ENCODE data around the gene MAST3. TPM values are rescaled to one million over a fixed set of nuclear protein-coding genes. Genes with fewer than 3 reads are reported as not detected.
"Not testable (repeated sequence)": the region's sequence is repeated elsewhere in the genome, so short reads cannot be mapped to it uniquely, and the experiment has no call there.

The MAST3 gene
- total RNA-seq, 1 donor from 2014 or later = 16.6 TPM

GRCh38 chr19:18102916-18103542, 5.5 kb downstream of the MAST3 start:
- DNase-seq = no peak
- TF ChIP-seq CTCF (IDR thresholded peaks at IDR 0.05; ENCODE audit: partially characterized antibody, unreplicated experiment) = no peak
- H3K27ac Mint-ChIP-seq (ENCODE audit: unreplicated experiment) = no peak overlapping the region
- H3K9me3 Mint-ChIP-seq (ENCODE audit: unreplicated experiment) = peaks cover 5% of the 10 kb centered on the region
- no peaks in the 10 kb centered on the region for H3K36me3 Mint-ChIP-seq (ENCODE audit: unreplicated experiment)
- H3K27me3 Mint-ChIP-seq (ENCODE audit: unreplicated experiment) = peaks cover 4% of the 10 kb centered on the region
- H3K4me1 Mint-ChIP-seq (ENCODE audit: low read depth, unreplicated experiment) = peaks cover 2% of the 10 kb centered on the region
- H3K4me3 Mint-ChIP-seq (ENCODE audit: unreplicated experiment) = no peak overlapping the region

GRCh38 chr19:18104793-18105131, 7.2 kb downstream of the MAST3 start:
- DNase-seq = no peak
- H3K4me3 Mint-ChIP-seq (ENCODE audit: unreplicated experiment) = peak overlapping the region; percentile 65
- no peaks in the 10 kb centered on the region for H3K36me3 Mint-ChIP-seq (ENCODE audit: unreplicated experiment)
- H3K27ac Mint-ChIP-seq (ENCODE audit: unreplicated experiment) = peak overlapping the region; percentile 64
- peaks cover 7% of the 10 kb centered on the region for H3K9me3 Mint-ChIP-seq (ENCODE audit: unreplicated experiment)
- peaks cover 7% of the 10 kb centered on the region for H3K4me1 Mint-ChIP-seq (ENCODE audit: low read depth, unreplicated experiment)
- no peak for TF ChIP-seq CTCF (IDR thresholded peaks at IDR 0.05; ENCODE audit: partially characterized antibody, unreplicated experiment)
- H3K27me3 Mint-ChIP-seq (ENCODE audit: unreplicated experiment) = peaks cover 5% of the 10 kb centered on the region

GRCh38 chr19:18105259-18105658, 7.7 kb downstream of the MAST3 start:
- H3K4me1 Mint-ChIP-seq (ENCODE audit: low read depth, unreplicated experiment); H3K36me3 Mint-ChIP-seq (ENCODE audit: unreplicated experiment); DNase-seq; H3K9me3 Mint-ChIP-seq (ENCODE audit: unreplicated experiment); H3K27me3 Mint-ChIP-seq (ENCODE audit: unreplicated experiment); H3K27ac Mint-ChIP-seq (ENCODE audit: unreplicated experiment); H3K4me3 Mint-ChIP-seq (ENCODE audit: unreplicated experiment): not testable (repeated sequence)

- H3K9me3 Mint-ChIP-seq (ENCODE audit: unreplicated experiment) = peaks cover 8% of the 10 kb centered on the region
- no peak for TF ChIP-seq CTCF (IDR thresholded peaks at IDR 0.05; ENCODE audit: partially characterized antibody, unreplicated experiment)
- H3K4me1 Mint-ChIP-seq (ENCODE audit: low read depth, unreplicated experiment) = peaks cover 6% of the 10 kb centered on the region
- H3K36me3 Mint-ChIP-seq (ENCODE audit: unreplicated experiment) = no peaks in the 10 kb centered on the region
- peak overlapping the region; percentile 57 for H3K4me3 Mint-ChIP-seq (ENCODE audit: unreplicated experiment)
- H3K27ac Mint-ChIP-seq (ENCODE audit: unreplicated experiment) = no peak overlapping the region
- DNase-seq = no peak
- H3K27me3 Mint-ChIP-seq (ENCODE audit: unreplicated experiment) = peaks cover 5% of the 10 kb centered on the region
These were observed 9.7 kb downstream of the MAST3 start for GRCh38 chr19:18107235-18107634.

DNA sequence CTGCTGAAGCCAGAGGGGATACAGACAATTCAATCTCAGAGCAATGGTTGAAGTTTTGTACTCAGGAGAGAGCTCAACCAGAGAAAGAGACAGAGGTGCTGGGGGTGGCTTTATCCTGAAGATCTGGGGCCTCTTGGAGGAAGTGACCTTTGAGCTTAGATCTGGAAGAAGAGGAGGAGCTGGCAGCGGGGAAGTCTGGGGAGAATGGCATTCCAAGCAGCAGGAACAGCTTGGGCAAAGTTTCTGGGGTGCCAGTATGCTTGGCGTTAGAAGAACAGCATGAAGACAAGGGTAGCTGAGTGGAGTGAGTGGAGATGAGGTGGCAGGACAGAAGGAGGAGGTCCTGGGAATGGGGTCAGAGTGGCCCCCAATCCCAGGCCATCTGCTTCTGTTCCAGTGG, 11.3 kb downstream of the MAST3 start:
- Mint-ChIP-seq H3K36me3 (ENCODE audit: unreplicated experiment) (no peaks in the 10 kb centered on the region), H3K4me3 (ENCODE audit: unreplicated experiment) (peak overlapping the region; percentile 76), H3K9me3 (ENCODE audit: unreplicated experiment) (peaks cover 8% of the 10 kb centered on the region), H3K27ac (ENCODE audit: unreplicated experiment) (peak overlapping the region; percentile 56), H3K27me3 (ENCODE audit: unreplicated experiment) (peaks cover 5% of the 10 kb centered on the region), H3K4me1 (ENCODE audit: low read depth, unreplicated experiment) (peaks cover 6% of the 10 kb centered on the region)
- no peak for TF ChIP-seq CTCF (IDR thresholded peaks at IDR 0.05; ENCODE audit: partially characterized antibody, unreplicated experiment)
- DNase-seq = no peak

All from glutamatergic neuron (in vitro differentiated cells).